ENCODE data around the gene MMAB. TPM values are rescaled to one million over a fixed set of nuclear protein-coding genes. Genes with fewer than 3 reads are reported as not detected.

MMAB gene
- total and polyA plus RNA-seq, 2 donors: 15.9 to 26.7 TPM

DNA sequence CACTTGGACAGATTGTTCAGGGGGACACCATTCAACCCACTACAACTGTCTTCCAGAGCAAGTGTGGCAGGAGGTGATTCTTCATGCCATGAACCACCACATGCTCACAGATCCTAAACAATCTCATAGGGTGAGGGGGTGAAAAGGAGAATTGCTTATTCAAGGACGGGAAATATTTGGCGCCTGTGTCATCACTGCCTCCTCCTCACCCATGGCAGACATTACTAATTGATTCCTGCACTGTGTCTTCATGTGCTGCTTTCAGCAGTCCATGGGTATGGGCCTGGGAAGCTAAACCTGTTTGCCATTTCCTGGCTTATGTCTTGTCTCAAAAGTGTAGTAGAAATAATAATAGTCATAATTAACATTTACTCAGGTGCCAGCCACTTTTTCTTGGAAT is 31.3 kb downstream of the MMAB start:
- 83% methylated on average over 2 of the region's 2 CpGs for WGBS
- DNase-seq (ENCODE audit: extremely low spot score): no peak

DNA sequence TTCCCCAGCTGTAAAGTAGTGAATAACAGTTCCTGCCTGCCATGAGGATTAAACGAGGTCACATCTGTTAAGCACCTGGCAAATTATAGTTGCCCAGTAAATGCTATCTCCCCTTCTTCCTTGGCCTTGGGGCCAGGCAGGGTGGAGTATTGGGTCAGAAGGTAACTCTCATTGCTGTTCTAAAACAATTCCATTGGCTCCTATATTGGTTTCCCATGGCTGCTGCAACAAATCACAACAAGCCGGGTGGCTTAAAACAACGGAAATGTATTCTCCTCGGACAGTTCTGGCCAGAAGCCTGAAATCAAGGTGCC is 31.9 kb downstream of the MMAB start:
- no peak for DNase-seq (ENCODE audit: extremely low spot score)
- no peak overlapping the region for H3K27ac ChIP-seq (ENCODE audit: low read depth)
- 64% methylated on average over 4 of the region's 4 CpGs for WGBS
- H3K4me1 ChIP-seq (ENCODE audit: insufficient read depth): peaks cover 2% of the 10 kb centered on the region
- no peak overlapping the region for H3K4me3 ChIP-seq (ENCODE audit: low read depth, low read length)
- H3K36me3 ChIP-seq (ENCODE audit: insufficient read depth): no peaks in the 10 kb centered on the region

More for the DNA sequence above, 31.3 kb downstream of the MMAB start:
- Histone ChIP-seq H3K4me1 (ENCODE audit: insufficient read depth) (peaks cover 2% of the 10 kb centered on the region), H3K36me3 (ENCODE audit: insufficient read depth) (no peaks in the 10 kb centered on the region), H3K4me3 (ENCODE audit: low read depth, low read length) (no peak overlapping the region), H3K27ac (ENCODE audit: low read depth) (no peak overlapping the region)

DNA sequence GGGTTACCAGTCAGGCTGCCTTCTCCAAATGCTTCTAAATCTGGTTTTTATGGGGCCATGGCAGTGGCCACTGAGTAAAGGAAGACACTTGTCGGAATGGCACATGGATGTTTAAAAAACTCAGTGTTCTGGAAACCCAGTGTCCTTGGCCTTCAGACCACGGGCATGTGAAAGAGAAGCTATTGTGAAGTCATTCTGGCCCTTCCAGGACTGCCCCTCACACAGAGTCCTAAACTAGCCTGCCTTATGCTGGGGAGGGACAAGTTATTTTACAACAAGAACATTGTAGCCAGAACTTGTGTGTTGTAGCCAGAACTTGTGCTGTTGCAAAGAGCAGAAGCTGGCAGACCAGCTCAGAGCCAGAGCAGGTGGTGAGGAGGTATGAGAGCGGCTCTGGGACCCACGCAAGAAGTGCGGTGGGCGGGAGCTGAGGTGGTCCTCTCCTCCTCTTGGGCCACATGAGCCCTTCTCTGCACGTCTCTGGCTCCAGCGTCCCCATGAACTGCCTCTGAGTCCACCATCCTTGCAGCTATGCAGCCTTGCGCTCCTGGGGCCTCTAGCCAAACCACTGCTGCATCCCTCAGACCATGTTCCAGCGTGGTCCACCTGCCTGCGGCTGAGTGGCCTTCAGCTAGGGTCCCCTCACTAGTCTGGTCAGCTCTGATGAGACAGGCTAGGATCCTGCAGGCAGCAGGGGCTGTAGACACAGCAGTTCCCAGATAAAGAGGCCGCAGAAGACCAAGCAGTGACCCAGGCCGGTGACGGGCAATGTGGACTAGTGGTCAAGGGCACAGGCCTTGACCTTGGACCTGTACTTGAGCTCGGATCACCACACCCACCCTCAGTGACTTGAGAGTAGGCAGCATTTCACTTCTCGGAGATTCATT is 32.5 kb downstream of the MMAB start:
- no peak for DNase-seq (ENCODE audit: extremely low spot score)
- no peaks in the 10 kb centered on the region for H3K36me3 ChIP-seq (ENCODE audit: insufficient read depth)
- peaks cover 2% of the 10 kb centered on the region for H3K4me1 ChIP-seq (ENCODE audit: insufficient read depth)
- H3K4me3 ChIP-seq (ENCODE audit: low read depth, low read length): no peak overlapping the region
- H3K27ac ChIP-seq (ENCODE audit: low read depth): no peak overlapping the region
- WGBS: 90% methylated on average over 16 of the region's 16 CpGs

DNA sequence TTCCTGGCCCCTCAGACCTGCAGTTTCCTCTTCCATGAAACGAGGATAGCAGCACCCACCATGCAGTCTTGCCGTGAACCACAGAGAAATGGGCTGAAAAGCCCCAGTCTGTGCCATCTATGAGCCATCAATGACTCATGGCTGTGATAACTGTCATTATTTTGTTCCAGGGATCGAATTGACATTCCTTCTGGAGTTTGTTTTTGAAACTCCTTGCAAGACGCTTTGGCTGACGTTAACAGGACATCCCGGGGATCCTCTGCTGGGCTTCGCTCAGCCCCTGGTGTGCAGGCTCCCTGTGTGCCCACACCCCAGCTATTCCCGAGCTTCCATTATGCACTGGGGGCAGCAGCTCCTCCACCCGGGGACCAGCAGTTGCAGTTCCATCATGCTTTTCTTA is 33.8 kb downstream of the MMAB start:
- WGBS: 67% methylated on average over 9 of the region's 9 CpGs
- H3K4me1 ChIP-seq (ENCODE audit: insufficient read depth): no peaks in the 10 kb centered on the region
- no peak overlapping the region for H3K4me3 ChIP-seq (ENCODE audit: low read depth, low read length)
- no peaks in the 10 kb centered on the region for H3K36me3 ChIP-seq (ENCODE audit: insufficient read depth)
- no peak overlapping the region for H3K27ac ChIP-seq (ENCODE audit: low read depth)
- no peak for DNase-seq (ENCODE audit: extremely low spot score)

DNA sequence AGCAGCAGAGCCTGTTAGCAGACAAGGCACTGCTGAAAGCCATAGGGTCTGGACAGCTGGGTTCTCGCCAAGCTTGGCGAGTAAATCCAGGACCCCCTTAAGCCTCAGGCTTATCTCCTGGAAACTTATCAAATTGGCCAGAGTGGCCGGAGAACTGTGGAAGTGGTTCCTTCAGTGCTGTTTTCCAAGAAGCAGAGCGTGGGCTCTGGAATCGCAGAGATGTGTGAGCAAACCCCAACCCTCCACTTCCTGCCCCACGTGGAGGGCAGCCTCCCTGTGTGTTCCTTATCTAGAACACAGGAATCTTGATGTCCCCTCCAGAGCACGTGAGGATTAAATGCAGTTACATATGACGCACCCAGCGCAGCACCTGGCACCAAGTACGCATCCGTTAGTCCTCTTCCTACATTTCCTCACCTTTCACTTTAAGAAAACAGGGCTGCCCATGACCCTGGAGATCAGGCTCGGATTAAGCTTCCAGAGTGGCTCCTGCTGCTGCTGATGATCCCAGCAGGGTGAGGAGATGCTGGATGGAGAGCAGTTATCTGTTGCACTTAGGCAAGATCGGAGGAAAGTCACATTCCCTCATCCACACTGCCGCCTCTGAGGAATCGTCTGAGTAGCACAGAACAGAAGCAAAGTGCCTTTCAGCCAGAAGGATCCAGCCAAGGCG is 35.0 kb downstream of the MMAB start:
- no peak for DNase-seq (ENCODE audit: extremely low spot score)
- H3K4me3 ChIP-seq (ENCODE audit: low read depth, low read length): no peak overlapping the region
- peaks cover under 1% of the 10 kb centered on the region for H3K36me3 ChIP-seq (ENCODE audit: insufficient read depth)
- H3K4me1 ChIP-seq (ENCODE audit: insufficient read depth): no peaks in the 10 kb centered on the region
- no peak overlapping the region for H3K27ac ChIP-seq (ENCODE audit: low read depth)
- 40% methylated on average over 16 of the region's 16 CpGs for WGBS

DNA sequence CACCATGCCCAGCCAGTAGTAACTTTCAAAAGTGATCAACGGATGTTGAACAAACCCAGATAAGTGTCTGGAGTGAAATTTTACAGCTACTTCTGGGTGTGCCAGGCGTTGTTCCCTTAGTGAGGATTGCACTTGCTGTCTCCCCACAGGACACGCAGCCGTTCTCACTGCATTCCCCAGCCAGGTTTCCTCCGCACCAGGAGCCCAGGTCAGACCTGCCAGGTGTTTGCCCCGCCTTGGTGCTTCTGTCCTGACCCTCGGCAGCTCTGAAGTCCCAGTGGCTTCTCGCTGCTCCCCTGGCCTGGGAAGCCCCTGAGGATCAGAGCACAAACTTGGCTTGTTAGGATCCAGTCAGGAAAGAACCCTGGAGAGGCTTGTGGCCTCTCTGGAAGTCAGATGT is 36.2 kb downstream of the MMAB start:
- H3K4me3 ChIP-seq (ENCODE audit: low read depth, low read length): no peak overlapping the region
- peaks cover 2% of the 10 kb centered on the region for H3K36me3 ChIP-seq (ENCODE audit: insufficient read depth)
- 94% methylated on average over 8 of the region's 8 CpGs for WGBS
- H3K27ac ChIP-seq (ENCODE audit: low read depth): no peak overlapping the region
- H3K4me1 ChIP-seq (ENCODE audit: insufficient read depth): no peaks in the 10 kb centered on the region
- DNase-seq (ENCODE audit: extremely low spot score): no peak

DNA sequence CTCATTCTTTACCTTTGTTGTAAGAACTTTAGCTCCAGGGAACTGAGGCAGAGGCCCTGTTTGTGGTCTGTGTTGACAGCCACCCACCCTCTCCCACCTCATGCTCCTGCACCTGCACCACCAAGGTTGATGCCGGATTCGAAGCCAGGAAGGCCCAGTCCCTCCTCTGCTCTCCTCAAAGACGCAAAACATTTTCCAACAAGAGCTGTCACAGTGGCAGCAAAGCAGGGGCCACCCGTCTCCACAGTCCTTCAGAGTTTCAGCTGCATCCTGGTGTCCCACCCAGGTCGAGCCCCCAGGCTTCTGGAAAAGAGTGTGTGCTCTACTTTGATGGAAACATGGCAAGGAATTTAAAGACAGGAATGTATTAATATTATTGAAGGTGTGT is 37.4 kb downstream of the MMAB start:
- 88% methylated on average over 5 of the region's 5 CpGs for WGBS
- Histone ChIP-seq H3K36me3 (ENCODE audit: insufficient read depth) (peaks cover 2% of the 10 kb centered on the region), H3K27ac (ENCODE audit: low read depth) (no peak overlapping the region), H3K4me1 (ENCODE audit: insufficient read depth) (no peaks in the 10 kb centered on the region), H3K4me3 (ENCODE audit: low read depth, low read length) (no peak overlapping the region)
- no peak for DNase-seq (ENCODE audit: extremely low spot score)

DNA sequence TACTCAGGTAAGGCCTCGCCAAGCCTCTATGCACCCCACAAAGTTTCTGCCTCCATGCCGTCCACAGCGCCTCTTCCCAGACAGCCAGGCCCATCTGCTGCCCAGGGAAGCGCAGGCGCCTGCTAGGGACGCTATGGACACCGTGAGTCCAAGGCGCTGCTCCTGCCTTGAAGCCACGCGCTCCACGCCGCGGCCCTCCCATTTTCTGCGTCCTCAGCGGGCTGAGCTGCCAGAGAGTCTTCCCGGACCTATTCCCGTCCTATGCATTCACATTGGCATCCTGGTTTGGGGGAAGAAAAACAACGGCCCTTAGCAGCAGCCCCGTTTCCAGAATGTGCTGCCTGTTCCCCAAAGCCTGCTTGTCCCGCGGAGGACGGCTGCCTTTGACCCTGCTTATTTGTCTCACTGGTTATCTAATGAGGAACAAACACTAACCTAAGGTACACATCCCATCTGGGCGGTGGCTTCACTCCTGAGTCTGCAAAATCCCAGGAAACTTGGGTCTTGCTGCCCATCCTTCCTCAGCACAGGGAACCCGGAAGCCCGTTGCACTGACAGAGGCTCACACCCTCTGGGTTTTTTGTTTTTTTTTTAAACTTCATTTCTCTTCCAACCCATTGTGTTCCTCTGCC is 38.0 kb downstream of the MMAB start:
- 95% methylated on average over 25 of the region's 25 CpGs for WGBS

DNA sequence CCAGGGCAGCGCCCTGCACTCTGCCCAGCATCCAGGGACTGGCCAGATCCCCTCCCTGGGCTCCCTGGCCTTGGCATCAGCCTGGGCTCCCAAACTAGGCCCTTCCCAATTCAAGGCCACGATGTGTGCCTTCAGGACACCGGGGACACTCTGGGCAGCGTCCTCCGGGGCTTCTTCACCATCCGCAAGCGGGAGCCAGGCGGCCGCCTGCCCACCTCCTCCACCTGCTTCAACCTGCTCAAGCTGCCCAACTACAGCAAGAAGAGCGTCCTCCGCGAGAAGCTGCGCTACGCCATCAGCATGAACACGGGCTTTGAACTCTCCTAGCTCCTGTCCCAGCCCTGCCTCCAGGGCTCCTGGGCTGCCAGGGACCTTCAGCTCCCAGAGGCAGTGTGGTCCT is 38.8 kb downstream of the MMAB start:
- WGBS: 97% methylated on average over 15 of the region's 15 CpGs
- peaks cover 2% of the 10 kb centered on the region for H3K36me3 ChIP-seq (ENCODE audit: insufficient read depth)
- no peaks in the 10 kb centered on the region for H3K4me1 ChIP-seq (ENCODE audit: insufficient read depth)

More for the DNA sequence above, 38.0 kb downstream of the MMAB start:
- DNase-seq (ENCODE audit: extremely low spot score): no peak
- peaks cover 2% of the 10 kb centered on the region for H3K36me3 ChIP-seq (ENCODE audit: insufficient read depth)
- no peaks in the 10 kb centered on the region for H3K4me1 ChIP-seq (ENCODE audit: insufficient read depth)
- no peak overlapping the region for H3K4me3 ChIP-seq (ENCODE audit: low read depth, low read length)
- H3K27ac ChIP-seq (ENCODE audit: low read depth): no peak overlapping the region

DNA sequence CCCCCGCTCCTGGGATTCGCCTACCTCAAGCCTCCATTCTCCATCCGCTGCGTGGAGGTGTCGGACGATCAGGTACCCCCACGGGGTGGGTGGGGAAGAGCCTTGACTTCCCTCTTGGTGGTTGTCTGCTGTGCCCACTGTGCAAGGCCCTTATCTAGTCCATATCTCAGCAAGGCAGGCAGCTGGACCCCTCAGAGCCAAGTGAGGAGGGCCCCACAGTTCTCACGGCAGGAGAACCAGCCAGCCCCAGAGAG is 39.9 kb downstream of the MMAB start:
- H3K36me3 ChIP-seq (ENCODE audit: insufficient read depth): peaks cover 2% of the 10 kb centered on the region
- WGBS: 93% methylated on average over 8 of the region's 8 CpGs

More for the DNA sequence above, 38.8 kb downstream of the MMAB start:
- Histone ChIP-seq H3K27ac (ENCODE audit: low read depth) (no peak overlapping the region), H3K4me3 (ENCODE audit: low read depth, low read length) (no peak overlapping the region)
- no peak for DNase-seq (ENCODE audit: extremely low spot score)

DNA sequence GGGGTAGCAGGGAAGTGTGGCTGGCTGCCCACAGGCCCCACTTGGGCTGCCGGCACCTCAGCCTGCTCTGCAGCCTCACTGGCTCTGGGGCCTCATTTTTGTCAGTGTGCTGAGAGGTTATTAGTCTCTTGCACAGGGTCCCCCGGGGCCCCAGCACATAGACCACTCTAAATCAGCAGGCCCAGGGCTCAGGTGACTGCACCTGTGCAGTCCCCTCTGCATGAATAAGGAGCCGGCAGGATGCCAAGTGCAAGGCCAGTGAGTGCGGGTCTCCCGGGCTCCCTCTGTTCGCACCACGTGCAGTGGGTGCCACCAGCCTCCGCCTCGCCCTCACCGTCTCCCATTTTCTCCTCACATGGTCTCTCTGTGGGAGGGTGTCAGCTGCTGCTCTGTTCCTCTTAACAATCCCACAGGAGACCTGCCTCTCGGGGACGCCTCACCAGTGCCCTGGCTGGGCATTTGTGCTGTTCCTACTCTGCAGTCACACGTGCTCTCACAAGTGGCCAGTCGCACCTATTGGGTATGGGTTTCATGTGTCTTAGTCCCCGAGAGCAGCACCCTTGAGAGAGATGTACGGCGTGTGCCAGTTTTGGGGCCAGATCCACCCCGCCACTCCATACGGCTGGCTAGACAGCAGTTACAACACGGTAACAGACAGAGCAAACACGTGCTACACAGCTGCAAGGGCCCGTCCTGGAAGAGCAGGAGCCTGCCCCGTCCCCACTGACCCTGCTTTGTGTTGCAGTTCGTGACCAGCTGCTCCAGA is 40.4 kb downstream of the MMAB start:
- Histone ChIP-seq H3K27ac (ENCODE audit: low read depth) (no peak overlapping the region), H3K4me1 (ENCODE audit: insufficient read depth) (no peaks in the 10 kb centered on the region), H3K4me3 (ENCODE audit: low read depth, low read length) (no peak overlapping the region), H3K36me3 (ENCODE audit: insufficient read depth) (peaks cover 2% of the 10 kb centered on the region)
- WGBS: 87% methylated on average over 24 of the region's 24 CpGs
- DNase-seq (ENCODE audit: extremely low spot score): no peak

More for the DNA sequence above, 39.9 kb downstream of the MMAB start:
- Histone ChIP-seq H3K4me1 (ENCODE audit: insufficient read depth) (no peaks in the 10 kb centered on the region), H3K27ac (ENCODE audit: low read depth) (no peak overlapping the region), H3K4me3 (ENCODE audit: low read depth, low read length) (no peak overlapping the region)
- DNase-seq (ENCODE audit: extremely low spot score): no peak

DNA sequence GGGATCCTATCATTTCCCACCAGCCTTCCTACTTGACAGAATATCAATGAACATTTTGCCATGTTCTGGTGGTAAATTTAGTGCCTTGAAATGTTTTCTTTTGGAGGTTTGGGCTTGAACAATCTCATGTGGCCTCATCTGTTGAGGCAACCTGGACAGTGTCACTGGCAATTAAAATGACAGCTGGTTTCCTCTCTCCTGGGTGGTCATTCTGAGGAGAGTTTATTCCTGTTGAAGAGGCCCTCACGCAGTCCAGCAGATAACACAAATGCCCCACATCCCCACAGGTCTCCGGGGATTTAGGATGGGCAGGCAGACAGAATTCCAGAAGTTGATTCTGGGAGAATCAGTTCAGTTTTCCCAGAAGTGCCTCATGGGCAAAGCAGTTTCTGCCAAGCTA is 41.9 kb downstream of the MMAB start:
- DNase-seq (ENCODE audit: extremely low spot score): no peak
- Histone ChIP-seq H3K4me3 (ENCODE audit: low read depth, low read length) (no peak overlapping the region), H3K36me3 (ENCODE audit: insufficient read depth) (peaks cover 2% of the 10 kb centered on the region), H3K27ac (ENCODE audit: low read depth) (no peak overlapping the region), H3K4me1 (ENCODE audit: insufficient read depth) (no peaks in the 10 kb centered on the region)
- 46% methylated on average over 2 of the region's 2 CpGs for whole genome bisulfite sequencing

DNA sequence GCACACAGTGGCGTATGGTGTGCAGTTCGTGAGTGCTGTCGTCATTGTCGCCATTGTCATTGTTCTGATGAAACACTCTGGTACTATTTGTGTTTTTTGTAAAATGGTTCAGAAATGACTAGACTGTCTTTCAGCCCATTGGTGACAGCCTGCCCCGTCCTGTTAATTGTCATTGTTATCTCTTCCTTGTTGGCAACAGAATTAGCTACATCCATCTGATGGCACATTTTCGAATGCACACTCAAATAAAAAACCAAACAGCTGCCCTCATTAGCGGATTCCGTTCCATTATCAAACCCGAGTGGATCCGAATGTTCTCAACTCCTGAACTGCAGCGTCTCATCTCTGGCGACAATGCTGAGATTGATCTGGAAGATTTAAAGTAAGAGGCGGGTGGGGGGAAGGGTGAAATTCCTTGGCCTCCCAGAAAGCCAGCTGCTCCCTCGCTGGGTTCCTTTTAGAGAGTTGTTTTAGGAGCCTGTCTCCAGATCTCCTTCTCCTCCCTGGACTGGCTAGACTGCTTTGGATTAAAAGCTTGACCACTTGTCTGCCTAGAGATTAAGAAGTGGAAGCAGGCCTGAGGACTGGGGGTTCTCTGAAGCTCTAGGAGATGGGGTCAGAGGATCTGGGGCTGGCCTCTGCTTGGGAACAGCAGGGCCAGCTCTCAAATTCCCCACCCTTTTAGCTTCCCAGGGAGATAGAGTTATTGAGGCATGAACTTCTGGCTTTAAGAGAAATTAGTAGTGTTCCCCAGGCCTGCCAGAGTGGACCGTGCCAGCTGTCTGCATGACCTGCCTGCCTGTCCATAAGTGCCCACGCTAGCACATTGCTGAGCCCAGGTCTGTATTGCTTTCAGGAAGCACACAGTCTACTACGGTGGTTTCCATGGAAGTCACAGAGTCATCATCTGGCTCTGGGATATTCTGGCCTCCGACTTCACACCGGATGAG is 43.3 kb downstream of the MMAB start:
- H3K4me3 ChIP-seq (ENCODE audit: low read depth, low read length): no peak overlapping the region
- H3K27ac ChIP-seq (ENCODE audit: low read depth): no peak overlapping the region
- 53% methylated on average over 19 of the region's 19 CpGs for WGBS
- peaks cover 2% of the 10 kb centered on the region for H3K36me3 ChIP-seq (ENCODE audit: insufficient read depth)
- H3K4me1 ChIP-seq (ENCODE audit: insufficient read depth): no peaks in the 10 kb centered on the region
- DNase-seq (ENCODE audit: extremely low spot score): no peak

All from urinary bladder (tissue), 4 donors.